AG20443 (cell line): ENCODE data around the gene PDE6D.

Source experiments
- DNase-seq: peaks from one replicate; pipeline ENCODE4 v3.0.0; 2012; ENCODE audit warnings: low spot score, mixed read lengths

Gene PDE6D

DNA sequence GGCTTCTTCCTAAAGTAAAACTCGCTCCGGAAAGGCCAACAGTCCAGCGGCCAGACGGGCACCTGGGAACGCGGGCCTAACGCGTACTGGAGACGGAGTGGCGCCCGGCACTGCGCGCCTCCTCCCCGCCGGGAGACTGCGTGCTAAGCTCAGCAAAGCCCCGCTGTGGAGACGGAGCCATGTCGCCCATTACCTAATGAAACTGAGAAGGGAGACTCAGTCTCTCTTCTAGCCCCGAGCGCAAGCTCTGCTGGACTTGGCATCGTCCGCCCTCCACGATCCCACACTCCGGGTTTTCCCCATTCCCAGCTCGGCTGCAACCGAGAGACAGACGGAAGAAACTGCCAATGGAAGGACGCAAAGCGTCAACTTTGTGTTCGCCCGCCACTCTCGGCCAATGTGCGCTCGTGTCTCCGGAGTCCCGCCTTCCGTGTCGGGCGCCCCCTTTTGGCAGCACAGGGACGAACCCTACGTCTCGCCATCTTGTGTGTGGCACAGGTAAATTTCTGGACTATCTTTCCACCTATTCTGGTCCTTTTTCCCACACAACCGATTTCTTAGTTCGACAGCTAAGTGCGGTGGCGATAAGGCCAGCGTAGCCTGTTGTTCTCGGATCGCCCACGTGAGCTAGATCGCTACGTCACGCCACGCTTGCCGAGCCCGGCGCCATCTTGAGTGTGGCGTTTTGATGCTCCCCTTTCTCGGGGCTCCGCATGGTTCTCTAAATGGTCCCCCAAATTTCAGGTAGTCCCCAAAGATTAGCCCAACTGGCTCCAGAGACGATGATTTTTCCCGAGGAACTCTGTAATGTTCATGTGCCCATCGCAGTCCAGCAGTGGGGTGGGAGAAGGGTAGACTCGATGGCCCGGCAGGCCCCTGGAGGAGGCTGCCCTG, 74.1 kb downstream of the PDE6D start:
- DNase-seq = peak; percentile 93

DNA sequence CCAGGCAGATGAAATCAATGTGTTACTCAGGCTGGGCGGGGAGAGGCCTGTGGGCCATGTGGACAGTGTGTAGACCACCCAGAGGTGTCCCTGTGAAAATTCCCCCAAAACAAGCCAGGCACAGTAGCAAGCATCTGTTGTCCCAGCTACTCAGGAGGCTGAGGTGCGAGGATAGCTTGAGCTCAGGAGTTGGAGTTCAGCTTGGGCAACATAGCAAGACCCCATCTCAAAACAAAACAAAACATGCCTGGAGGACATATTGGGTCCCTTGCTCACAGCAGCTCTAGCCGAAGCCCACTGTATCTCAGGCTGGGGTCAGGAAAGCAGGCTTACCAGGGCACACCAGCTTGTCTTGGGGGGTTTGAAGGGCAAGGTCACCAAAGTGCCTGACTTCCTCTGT, 77.1 kb downstream of the PDE6D start:
- DNase-seq = no peak

DNA sequence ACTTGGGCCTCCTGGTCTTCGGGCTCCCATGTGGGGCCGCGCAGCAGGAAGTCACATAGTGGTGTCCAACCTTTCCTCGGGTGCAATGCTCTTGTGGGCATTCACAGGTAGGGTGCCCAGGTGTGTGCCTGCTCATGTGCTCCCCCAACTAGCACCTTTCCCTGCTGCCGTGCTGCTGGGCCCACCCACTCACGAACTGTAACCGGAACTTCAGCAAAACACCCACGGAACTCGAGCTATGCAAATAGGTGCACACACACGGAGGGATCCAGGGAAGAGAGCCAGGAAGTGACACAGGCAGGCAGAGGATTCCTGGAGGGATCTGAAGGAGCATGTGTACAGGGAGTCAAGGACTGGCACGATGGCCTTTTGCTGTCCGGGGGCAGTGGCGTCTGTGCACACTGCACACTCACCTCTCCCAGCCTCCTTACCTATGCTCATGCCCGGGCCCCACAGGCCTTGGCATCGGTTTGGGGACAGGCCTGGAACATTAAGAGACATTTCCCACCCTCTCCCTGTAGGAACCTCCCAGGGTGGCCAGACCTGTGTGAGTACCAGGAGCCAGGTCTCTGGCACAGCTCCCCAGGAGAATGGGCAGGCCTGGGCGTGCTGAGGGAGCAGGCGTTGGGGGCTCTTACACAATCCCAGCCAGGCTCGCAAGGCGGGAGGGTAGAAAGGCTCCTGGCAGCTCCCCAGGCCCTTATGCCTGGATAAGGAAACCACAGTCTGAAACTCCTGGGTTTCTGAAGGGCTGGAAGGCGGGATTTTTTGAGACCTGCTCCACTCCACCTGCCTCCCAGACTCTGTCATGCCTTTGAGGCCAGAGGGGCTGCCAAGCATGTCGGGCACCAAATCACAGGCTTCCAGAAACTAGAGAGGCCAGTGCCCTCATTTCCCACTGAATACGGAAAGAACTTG, 79.4 kb downstream of the PDE6D start:
- DNase-seq = peak; percentile 63

DNA sequence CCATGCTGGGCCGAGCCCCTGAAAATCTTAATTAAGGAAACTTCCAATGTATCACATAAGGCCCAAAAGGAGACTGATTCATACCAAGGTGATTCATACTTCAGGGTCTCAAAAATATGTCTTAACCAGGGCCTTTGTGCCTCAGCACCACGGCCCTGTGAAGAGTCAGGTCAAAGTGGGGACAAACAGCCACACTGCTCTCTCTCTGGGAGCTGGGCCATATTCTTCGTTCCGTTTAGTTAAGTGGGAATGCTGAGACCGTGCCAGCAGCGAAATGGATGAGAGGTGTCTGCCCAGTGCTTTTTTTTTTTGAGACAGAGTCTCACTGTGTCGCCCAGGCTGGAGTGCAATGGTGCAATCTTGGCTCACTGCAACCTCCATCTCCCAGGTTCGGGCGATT, 82.1 kb downstream of the PDE6D start:
- no peak for DNase-seq

DNA sequence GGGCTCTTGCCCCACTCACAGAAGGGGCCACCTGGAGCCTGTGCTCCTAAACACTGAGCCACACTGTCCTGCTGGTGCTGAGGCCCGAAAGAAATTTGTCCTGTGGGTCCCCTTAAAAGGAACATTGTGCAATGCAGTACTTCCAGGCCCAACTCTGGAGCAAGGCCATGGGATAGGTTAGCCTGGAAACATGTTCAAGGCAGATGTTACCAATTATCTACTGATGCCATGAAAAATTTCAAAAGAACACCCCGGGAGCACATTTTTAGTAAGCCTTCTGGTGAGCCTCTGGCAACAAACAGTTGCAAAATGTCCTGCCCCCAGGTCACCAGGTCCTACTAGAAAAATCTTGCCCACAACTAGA, 85.1 kb downstream of the PDE6D start:
- peak; percentile 85 for DNase-seq

DNA sequence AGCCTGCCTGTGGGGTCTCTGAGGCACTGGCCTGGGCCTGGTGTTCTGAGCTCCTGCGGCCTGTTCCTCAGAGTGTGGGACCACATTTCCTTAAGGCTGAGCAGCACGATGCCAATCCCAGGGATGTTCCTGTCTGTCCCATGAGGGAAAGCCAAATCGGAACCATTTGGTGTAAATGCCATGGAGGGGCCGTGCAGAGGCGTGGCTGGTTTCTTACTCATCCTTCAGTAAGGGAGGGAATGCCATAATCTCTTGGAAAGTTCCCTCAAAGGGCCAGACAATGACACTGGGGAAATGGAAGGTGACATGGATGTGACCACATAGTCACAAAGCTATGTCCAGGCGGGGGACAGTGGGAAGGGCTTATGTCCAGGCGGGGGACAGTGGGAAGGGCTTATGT, 87.1 kb downstream of the PDE6D start:
- DNase-seq = peak; percentile 72

GRCh38 chr2:231692847-231693246, 88.2 kb downstream of the PDE6D start:
- DNase-seq = no peak

- no peak for DNase-seq
Measured at GRCh38 chr2:231691251-231691772, 89.8 kb downstream of the PDE6D start.

DNA sequence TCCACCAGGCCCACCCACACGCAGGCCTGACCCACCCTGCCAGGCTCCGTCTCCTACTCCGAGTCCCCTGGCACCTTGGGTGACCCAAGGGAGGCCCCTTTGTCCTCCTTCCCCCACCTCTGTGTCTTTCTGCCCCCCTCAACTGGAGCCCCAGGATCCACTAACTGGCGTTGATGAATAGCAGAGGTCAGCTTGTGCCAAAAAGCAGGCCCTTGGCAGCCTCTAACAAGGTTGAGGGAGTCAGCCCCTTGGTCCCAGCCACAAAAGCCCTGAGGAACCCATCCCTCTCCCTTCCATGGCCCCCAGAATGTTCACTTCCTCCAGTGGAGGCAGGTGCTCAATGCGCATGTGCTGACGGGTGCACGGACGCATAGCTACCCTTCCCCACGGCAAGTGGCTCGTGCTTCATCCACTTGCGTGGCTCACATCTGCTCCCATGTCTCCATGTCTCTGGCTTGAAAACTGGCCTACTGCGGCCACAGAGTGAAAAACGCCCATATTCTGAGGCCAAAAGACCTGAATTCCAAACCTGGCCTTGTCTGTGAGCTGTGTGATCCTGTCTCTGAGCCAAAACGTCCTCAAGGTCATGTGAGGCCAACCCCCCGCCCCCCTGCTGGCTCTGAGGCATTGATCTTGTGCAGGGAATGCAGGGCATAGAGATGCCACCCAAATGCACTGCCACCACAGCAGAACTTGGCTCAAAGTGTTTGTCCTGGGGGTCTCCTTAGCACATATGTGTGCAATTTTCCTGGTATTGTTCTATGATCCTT, 91.8 kb downstream of the PDE6D start:
- DNase-seq = no peak

- DNase-seq = no peak
Measured at GRCh38 chr2:231688719-231689118, 92.4 kb downstream of the PDE6D start.

GRCh38 chr2:231687961-231688360, 93.1 kb downstream of the PDE6D start:
- DNase-seq = no peak

DNA sequence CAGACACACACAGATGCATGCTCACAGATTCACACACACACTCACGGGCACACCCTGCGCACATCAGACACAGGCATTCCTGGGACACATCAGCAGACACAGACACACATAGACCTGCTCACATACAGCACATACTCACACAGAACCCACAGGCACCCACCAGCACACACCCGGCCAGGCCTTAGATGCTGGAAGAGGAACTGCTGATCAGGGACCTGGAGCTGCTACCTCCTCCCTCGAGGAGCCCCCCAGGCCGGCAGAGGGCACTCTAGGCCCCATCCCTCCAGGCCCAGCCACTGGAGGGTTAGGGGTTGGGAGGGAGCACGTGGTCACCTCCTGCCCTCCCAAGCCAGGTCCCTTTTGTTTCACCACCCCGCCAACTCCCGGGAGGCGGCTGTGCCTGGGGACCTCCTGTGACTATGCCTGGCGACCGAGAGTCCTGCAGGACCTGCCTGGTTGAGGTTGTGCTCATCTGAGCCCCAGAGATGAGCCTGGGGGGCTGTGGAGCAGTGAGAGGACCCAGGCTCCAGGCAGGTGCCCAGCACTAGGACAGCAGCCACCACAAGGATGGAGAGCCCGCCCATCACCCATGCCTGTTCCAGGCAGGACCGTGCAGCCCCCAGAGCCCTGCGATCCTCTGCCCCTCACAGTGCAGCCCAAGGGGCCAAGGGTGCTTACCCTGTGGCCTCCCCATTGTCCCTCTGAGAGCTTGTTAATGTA, 93.8 kb downstream of the PDE6D start:
- DNase-seq = peak; percentile 72

GRCh38 chr2:231686192-231687100, 94.6 kb downstream of the PDE6D start:
- DNase-seq = no peak

DNA sequence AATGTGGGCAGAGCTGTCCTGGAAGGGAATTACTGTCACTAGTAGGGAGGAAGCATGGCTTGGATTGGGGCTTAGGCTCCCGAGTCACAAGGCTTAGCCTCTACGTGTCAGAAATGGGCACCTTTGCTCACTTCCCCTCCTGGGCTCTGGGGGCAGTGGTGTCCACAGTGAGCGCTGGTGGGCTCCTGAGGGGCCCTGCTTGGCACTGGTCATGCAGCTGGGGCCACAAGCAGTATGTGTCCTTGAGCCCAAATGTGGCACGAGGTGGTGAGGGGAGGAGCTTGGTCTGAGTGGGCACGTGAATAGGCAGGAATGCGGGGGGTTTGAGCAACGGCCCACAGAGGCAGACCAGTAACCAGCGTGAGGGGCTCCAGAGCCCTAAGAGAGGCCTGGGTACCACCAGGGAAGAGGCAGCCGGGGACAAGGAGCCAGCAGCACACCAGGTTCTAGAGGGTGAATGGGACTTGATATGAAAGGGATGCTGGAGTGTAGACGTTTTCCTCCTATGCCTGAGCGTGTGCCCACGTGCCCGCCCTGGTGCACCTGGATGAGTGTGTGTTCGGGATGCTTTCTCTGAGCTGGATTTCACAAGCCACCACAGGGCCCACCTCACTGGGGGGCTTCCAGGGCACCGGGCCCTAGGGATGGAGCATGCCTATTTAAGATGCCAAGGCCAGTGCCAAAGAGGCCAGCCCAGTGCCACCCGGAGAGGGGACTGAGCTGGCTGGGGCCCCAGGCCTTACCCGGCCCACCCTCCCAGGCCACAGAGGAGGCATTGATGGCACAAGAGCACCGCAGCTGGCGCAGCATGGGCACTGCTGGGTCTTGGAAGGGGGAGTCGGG, 95.5 kb downstream of the PDE6D start:
- DNase-seq = no peak

- DNase-seq = no peak
Measured at GRCh38 chr2:231684314-231685223, 96.5 kb downstream of the PDE6D start.

DNA sequence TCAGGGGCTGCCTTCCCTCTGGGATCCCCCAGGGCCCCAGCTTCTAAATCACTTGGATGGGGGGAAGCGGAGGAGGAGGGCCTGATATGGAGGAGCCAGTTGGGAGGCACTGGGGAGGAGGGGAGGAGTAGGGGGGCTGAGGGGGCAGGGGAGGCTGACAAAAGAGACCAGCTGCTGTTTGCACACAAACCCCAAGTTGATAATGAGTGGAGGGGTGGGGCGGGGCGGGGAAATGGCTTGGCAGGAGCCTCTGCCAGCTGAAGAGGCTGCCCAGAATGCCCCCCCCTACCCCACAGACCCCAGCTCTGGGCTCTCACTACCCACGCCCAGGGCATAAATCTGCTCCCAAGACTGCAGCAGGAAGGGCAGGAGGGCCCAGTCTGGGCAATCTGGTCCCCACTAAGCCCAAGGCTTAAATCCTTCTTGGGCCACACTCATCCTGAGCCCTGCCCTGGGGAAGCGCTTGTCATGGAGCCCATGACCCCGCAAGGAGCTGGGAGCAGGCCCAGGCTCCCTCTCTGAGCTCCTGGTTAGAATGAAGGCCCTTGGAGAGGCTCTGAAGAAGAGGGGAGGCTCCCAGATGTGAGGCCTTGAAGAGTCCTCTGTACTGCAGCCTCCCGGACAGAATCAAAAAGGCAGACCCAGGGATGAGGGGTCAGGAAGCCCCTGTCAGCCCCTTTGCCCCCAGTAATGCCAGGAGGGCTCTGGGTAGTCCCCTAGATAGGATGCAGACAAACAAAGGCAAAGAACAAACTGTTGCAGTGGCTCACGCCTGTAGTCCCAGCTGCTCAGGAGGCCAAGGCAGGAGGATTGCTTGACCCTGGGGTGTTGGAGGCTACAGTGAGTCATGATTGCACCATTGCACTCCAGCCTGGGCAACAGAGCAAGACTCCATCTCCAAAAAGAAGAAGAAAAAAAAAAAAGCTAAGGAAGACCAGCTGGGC, 97.5 kb downstream of the PDE6D start:
- no peak for DNase-seq
